D341Med (cell line): ENCODE results near the gene NGLY1.

Experiments used
- DNase-seq: peaks from one replicate; pipeline ENCODE4 v3.0.0; 2012; ENCODE audit warnings: low spot score

NGLY1 gene

GRCh38 chr3:25782938-25783660 lies at the start of gene NGLY1:
Gene NGLY1, minus strand, starts transcription at chr3:25783443. Its CDS starts 53 bp downstream, at chr3:25783390.
- DNase-seq: peak; percentile 90

- DNase-seq: peak; percentile 45
Measured at GRCh38 chr3:25831578-25831977, 48.3 kb upstream of the NGLY1 start.

GRCh38 chr3:25830373-25831280 lies 47.4 kb upstream of the NGLY1 start:
- DNase-seq: no peak

GRCh38 chr3:25826510-25826909 lies 43.3 kb upstream of the NGLY1 start:
- DNase-seq: no peak

- DNase-seq: no peak
Measured at GRCh38 chr3:25823314-25823713, 40.1 kb upstream of the NGLY1 start.

- no peak for DNase-seq
Measured at GRCh38 chr3:25821746-25822573, 38.7 kb upstream of the NGLY1 start.

GRCh38 chr3:25820816-25821486 lies 37.7 kb upstream of the NGLY1 start:
- DNase-seq: no peak

- no peak for DNase-seq
Measured at GRCh38 chr3:25820366-25820765, 37.1 kb upstream of the NGLY1 start.

- no peak for DNase-seq
Measured at GRCh38 chr3:25818335-25818734, 35.1 kb upstream of the NGLY1 start.

GRCh38 chr3:25817638-25818037 lies 34.4 kb upstream of the NGLY1 start:
- DNase-seq: no peak

- DNase-seq: no peak
Measured at GRCh38 chr3:25817107-25817506, 33.9 kb upstream of the NGLY1 start.

- DNase-seq: no peak
Measured at GRCh38 chr3:25812644-25813043, 29.4 kb upstream of the NGLY1 start.

- no peak for DNase-seq
Measured at GRCh38 chr3:25804676-25805075, 21.4 kb upstream of the NGLY1 start.

- no peak for DNase-seq
Measured at GRCh38 chr3:25803833-25804232, 20.6 kb upstream of the NGLY1 start.

GRCh38 chr3:25801786-25802185 lies 18.5 kb upstream of the NGLY1 start:
- no peak for DNase-seq

GRCh38 chr3:25789596-25790556 lies 6.6 kb upstream of the NGLY1 start, which contains the start of gene OXSM:
Gene OXSM, plus strand, starts transcription at chr3:25790090. Its CDS starts 931 bp downstream, at chr3:25791021.
- DNase-seq: peak; percentile 91

GRCh38 chr3:25789209-25789595 lies 6.0 kb upstream of the NGLY1 start:
- DNase-seq: no peak

- DNase-seq: no peak
Measured at GRCh38 chr3:25787689-25788088, 4.4 kb upstream of the NGLY1 start.

GRCh38 chr3:25785826-25786225 lies 2.6 kb upstream of the NGLY1 start:
- no peak for DNase-seq

GRCh38 chr3:25784971-25785370 lies 1.7 kb upstream of the NGLY1 start:
- no peak for DNase-seq
